ENCODE measurements around the gene SCN5A.

SCN5A gene

DNA sequence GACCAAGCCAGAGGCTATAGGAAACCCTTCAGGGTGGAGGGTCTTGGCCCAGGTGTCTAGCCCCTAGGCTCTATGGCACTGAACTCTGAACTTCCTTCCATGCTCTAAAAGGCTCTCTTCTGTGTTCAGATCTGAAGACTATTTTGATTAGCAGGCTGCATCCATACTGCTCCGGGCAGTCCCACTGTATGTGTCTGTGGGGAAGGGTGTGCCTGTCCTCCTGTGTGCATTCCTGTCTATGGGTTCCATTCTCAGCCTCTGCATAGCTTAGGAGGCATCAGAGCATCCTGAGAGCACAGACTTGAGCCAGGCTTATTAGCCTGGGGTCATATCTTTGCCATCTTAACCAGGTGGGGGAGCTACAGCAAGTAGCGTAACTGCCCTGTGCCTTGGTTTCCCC is 115.3 kb downstream of the SCN5A start:
- no peak for DNase-seq

DNA sequence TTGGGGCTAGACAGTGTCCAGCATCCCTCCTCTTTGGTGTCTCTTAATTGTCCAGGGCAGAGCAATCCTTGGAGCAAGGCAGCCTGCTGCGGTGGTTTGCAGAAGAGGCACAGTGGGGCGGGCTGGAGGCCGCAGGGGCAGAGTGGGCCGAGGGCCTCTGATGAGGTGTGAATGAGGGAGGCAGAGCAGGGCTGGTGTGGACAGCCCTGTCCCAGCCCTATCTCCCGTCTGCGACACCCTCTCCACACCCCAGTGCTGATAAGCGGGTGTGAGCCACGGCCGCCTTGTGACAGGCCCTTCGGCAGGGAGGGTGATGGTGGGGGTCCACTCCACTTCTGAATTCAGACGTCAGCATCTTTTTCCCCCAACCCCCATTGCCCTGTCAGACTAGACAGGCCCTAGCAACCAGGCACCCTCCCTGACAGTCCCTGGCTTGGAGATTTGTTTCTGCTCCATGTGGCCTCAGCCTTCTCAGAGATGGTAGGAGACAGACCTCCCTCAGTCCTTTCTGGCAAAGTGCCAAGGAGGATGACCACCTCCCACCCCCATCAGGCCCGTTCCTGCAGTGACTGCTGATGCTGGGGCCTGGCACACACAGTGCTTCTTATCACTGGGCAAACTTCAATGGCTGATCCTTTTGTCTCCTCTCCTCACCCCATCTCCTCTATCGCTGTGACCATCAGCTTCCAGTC is 116.1 kb downstream of the SCN5A start:
- no peak for DNase-seq

DNA sequence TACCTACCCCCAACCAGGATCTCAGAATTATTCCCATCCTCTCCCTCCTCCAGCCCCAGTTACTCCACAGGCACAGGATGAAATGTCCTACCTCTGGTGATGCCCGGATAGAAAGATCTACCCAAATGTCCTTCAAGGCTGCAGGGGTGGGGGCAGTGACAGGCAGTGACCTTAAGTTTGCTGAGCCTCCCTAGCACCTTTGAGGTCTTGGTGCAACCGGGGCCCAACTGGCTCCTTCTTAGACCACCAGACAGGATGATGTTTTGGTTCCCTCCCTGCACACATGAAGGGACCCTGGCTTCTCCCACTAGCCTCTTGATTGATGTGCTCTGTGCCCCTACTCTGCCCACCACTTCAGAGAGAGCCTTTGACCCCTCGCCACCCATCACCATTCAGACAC is 117.0 kb downstream of the SCN5A start:
- DNase-seq = no peak

DNA sequence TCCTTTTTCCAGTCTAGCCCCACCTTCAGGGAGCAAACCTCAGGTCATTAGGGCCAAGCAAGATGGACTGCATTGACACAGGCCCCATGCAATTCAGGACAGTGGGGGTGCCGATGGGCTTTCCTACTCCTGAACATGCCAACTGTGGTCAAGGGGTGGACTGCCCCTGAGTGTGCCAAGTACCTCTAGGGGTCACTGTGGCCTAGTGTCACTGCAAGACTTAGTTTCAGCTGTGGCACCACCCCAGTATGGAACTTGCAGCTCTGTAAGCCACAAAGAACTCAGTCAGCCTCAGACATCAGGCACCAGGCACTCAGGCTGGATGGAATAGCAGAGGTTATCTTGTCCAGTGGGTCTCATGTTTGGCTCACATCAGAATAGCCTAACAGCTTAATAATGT is 121.0 kb downstream of the SCN5A start:
- no peak for DNase-seq

DNA sequence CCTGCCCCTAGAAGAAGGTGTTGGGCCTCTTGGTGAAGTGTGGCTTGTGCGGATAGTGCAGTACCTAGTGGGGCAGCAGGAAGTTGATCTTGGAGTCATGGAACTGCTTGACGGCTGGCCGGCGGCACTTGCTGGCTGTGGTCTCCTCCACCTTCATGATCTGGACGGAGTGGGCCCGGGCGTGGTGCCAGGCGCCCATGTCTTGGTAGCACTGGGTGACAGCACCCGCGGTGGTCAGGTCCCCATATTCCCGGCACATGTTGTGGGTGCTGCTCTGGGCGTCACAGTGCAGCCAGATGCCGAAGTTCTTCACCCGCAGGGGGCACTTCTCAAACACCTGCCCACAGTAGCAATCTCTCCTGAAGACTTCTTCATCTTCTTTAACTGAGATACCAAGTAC is 122.7 kb downstream of the SCN5A start:
- DNase-seq = no peak

DNA sequence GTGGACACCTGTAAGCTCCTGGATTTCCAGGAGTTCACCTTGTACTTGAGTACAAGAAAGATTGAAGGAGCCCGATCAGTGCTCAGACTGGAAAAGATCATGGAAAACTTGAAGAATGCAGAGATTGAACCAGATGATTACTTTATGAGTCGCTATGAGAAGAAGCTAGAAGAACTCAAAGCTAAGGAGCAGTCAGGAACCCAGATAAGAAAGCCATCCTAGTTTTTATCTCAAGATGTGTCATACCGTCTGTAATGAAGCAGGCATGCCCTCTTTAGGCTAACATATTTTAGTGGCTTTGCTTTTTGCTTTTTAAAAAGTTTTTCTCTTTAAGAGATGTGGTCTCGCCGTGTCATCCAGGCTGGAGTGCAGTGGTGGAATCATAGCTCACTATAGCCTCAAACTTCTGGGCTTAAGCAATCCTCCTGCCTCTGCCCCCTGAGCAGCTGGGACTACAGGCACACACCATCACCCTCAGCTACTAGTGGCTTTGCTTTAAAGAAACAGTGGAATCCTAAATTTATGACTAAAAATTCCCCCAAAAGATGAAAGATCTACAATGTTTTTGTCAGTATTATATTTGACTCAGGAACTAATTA is 125.2 kb downstream of the SCN5A start:
- no peak for DNase-seq

DNA sequence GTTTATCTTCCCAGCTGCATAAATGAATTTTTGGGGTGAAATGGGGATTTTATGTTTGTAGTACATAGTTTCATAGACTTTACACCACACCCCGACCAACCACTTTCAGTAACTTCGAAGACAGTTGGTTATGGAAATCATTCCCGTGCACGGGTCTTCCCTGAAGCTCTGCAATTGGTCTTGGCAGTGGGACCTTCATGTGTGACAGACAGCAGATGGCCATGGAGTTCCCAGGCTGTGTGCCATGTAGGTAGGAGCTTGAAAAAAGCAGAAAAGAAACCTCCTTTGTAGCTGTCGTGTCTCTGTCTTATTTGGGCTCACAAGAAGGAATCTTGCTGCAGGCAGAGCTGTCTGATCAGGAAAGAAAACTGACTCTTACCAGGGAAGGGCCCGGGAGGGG is 127.5 kb downstream of the SCN5A start:
- DNase-seq = no peak

DNA sequence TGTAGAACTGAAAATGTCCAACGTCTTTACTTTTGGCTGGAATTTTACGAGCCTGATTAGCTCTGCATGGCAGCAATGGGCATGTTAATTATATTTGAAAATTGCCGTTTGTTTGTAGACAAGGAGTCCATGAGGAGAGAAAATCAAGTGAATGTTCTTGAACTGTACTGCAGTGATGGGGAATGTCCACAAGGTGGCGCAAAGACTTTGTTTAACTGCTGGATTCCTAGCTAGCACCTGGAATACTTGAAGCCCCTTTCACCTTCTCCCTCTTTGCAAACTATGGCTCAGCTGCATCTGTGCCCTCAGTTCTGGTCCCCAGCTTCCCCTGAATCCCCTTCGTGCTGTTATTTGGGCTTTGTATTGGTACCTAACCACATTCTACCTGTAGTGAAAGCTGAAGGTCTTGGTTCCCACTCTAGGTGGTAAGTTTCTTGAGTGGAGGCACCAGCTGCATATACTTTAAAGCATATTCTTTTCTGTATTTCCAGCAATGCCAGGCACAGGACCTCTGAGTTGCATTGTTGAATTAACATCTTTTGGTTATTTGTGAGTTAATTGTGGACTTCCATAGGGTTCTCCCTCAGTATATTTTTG is 128.0 kb downstream of the SCN5A start:
- peak; percentile 53 to 55 for DNase-seq

DNA sequence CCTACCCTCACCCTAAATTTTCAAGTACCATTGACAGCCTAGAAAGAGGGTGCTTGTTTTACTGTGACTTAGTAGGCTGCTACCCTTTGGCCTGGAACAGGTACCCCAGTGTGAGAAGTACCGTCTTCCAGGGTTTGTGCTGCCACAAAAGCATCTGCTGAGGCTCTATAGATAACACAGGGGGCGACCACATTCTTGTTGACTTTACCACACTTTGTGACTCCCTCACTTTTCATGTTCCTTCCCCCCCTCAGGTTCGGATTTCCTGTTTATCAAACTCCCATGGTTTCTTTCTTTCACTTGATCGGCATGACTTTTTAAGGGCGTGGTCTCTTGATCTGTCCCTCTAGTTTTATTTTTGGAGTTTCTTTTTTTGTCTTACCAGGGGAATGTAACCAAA is 129.8 kb downstream of the SCN5A start:
- DNase-seq = no peak

DNA sequence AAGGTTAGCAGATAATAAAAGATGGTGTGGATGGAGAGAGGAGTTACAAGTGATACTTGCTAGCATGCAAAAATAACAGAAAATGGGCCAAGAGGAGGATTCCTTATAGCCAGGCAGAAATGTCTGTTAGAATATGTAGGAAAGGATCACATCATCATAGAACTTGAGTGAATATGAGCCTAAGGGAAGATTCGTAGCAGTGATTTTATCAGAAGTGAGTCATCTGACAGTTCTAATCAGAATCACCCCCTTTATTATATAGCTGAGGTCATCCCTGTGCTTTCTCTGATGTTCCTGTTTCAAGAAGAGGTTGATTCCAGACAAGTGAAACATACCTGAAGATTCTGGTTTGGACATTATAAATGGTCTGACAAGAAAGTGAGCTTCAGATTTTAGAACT is 130.5 kb downstream of the SCN5A start:
- DNase-seq = no peak

DNA sequence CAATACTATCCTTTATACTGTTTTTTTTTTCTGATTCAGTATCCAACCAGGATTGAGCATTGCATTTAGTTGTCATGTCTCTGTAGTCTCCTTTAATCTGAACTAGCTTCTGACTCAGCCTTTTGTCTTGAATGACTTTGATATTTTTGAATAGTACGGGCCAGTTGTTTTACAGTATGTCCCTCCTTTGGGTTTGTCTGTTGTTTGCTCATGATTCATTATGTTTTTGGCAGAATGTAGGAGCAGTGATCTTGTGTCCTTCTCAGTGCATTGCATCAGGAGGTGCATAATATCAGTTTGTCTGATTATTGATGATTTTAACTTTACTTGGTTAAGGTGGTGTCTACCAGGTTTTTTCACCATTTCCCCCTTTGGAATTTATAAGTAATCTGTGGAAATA is 132.8 kb downstream of the SCN5A start:
- DNase-seq = no peak

DNA sequence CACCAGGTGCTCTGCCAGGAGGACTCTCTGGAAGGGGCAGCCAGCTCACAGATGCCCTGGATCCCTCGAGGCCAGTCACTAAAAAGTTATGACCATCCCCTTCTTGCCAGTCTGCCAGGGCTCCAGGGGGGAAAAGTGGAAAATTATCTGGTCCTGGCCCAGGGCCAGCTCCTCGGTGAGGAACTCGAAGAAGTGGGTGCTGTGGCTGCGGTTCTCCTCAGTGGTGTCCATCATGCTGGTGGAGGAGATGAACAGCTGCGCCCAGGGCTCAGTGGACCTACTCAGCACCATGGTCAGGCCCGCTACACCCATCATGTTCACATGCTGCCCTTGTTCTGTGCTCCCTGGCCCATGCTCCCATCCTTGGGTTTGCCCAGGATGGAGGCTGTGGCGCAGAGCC is 134.1 kb downstream of the SCN5A start:
- DNase-seq = no peak

DNA sequence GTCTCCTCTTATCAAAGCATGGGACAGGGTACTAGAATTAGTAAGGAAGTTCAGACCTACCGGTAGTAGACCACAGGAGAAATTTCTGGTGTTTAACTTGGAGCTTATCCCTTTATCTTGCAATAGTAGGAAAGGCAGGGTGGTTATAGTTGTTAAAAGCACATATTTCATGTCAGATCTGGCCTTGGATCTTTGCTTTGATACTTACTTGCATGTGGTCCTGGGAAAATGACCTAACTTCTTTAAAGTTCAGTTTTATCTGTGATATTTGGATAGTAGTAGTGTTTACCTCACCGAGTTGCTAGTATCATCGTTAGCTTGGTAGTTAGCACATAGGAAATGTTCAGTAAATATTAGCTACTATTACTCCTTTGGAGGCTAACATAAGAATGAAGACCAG is 137.9 kb downstream of the SCN5A start:
- DNase-seq = no peak

DNA sequence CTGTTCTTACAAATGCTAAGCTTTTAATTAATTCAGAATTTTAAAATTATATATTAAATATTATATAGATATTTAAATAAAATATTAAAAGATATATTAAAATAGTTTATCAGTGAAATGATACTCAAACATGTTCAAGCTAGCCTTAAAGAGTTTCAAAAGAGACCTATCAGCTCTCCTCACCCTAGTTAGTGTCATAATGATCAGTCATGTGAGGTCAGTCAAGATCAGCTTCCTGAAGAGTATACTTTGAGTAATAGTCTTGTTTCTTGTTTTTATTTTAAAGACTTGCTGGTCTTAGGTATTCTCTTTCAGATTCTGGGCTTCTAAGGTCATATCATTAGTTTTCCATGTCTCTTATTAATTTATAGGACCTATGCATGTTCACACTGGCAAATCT is 138.9 kb downstream of the SCN5A start:
- no peak for DNase-seq

DNA sequence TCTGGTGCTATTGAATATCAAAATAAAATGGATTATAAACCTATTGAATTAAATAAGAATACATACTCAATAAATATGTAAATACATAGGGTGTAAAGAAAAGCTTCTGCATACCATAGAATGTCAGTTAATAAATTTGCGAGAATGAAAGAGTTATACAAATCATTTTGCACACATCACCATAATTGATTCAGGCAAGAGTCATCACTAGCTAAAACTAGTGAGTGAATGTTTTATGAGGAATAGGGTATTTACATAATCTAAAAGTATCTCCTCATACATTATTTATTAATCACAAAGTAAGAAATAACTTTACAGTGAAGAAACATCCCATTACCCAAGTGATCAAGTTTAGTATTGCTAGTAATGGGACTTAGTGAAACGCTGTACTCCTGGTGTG is 139.8 kb downstream of the SCN5A start:
- DNase-seq = no peak

DNA sequence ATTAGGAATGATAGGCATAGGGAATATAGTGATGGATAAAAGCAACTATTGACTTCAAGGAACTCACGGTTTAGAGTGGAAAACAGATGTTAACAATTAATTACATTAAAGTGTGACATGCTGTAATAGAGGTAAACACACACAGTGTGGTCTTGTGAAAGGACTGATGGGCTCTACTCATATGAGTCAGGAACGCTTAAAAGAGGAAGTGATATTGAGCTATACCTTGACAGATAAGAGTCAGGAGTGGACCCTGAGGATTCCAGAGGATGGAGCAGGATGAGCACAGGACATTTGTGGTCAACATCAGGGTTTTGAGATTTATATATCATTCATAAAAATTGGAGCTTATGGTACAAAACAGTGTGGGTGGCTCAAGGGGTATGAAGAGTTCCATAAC is 142.4 kb downstream of the SCN5A start:
- no peak for DNase-seq

DNA sequence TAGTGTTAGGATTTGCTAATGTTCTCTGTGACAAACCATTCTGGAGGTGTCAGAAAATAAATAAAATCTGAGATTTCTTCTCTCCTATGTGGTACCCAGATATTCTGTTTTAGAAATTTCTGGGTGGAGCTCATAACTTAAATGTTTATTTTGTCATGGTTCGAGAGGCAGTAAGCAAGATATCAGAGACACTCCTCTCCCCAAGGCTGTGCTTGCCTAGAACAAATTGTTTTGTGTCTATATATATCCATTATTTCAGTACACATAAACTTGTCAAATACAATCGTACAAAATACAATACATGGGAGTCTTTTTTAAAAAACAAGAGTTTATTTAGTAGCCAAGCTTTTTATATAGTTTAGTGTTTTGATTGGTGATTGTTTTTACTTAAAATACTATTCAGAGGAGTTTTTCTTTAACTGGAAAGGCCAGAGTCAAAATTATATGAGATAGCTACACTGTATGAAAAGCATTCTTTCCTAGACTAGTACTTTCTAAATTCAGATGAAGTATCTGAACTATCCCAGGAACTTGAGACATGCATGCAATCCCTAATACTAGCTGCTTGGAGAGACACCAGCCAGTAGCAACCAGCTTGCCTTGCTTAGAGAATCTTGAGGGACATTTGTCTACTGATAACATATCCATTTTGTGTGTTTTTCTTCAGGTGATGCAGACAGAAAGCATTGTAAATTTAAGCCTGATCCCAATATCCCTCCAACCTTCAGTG is 148.6 kb downstream of the SCN5A start:
- no peak for DNase-seq

Data from activated CD4-positive, alpha-beta T cell treated with anti-CD3 and anti-CD28 coated beads, Interleukin-2, amount 50 U/mL, for 4 hours (primary cell).